ENCODE data around the gene SMIM34. TPM values are rescaled to one million over a fixed set of nuclear protein-coding genes. Genes with fewer than 3 reads are reported as not detected.
"Not testable (repeated sequence)": the region's sequence is repeated elsewhere in the genome, so short reads cannot be mapped to it uniquely, and the experiment has no call there.

SMIM34 gene
- total RNA-seq (2014; rRNA removed; shearing (Covaris generic)), result not detected in 2 replicates
- not detected in 2 replicates for total RNA-seq (2022)
- not detected for Bru-seq, nascent RNA
- not detected for BruChase-seq, experiment 1, labeled RNA remaining after a 6-hour chase
- BruChase-seq, experiment 2, labeled RNA remaining after a 2-hour chase, result not detected
- long read RNA-seq, result 0 reads

DNA sequence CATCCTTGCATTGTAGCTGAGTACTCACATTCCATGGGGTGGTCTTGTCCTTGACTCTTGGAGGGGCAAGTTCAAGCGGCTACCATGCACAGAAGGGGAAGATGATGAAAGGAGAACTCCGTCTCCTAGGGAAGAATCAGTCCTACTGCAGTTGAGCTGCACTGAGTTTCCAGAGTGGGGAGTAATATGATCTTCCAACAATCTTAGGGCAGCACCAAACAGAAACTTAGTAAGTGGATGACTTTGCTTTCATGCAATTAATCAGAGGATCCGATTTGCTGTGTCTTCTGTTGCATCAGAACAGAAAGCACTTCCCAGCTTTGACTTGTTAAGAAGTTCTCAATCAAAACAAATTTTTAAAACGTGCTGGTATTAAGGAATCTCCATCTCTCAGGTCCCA lies at the start of gene SMIM34:
Gene SMIM34, minus strand, starts transcription at position 147 of the 400 bp plus-strand sequence. Its CDS starts 112 bp downstream, at position 35.
- H3K27ac ChIP-seq (ENCODE audit: low read depth, low read length, poor library complexity, severe bottlenecking); BruUV-seq (replicated peaks); CTCF ChIA-PET (ENCODE audit: unreplicated experiment); H3K4me2 ChIP-seq (ENCODE audit: low read length); H3K79me2 ChIP-seq (ENCODE audit: insufficient read depth, low read depth, low read length); H2AFZ ChIP-seq (ENCODE audit: low read length); H4K20me1 ChIP-seq (ENCODE audit: insufficient read depth, low read length); H3K9me3 ChIP-seq (ENCODE audit: low read length); H3K36me3 ChIP-seq (ENCODE audit: insufficient read depth, low read length); H3K9me2 ChIP-seq (ENCODE audit: insufficient read depth, low read length); intact Hi-C loops (cut with micrococcal nuclease; ENCODE audit: unreplicated experiment); H3K4me1 ChIP-seq (ENCODE audit: insufficient read depth, low read length, poor library complexity, severe bottlenecking); POLR2A ChIA-PET; H3K4me3 ChIP-seq (ENCODE audit: low read depth, low read length, poor library complexity, severe bottlenecking); DNase-seq (ENCODE audit: low spot score): not testable (repeated sequence)

- H3K79me2 ChIP-seq (ENCODE audit: insufficient read depth, low read depth, low read length); CTCF ChIA-PET (ENCODE audit: unreplicated experiment); H3K4me2 ChIP-seq (ENCODE audit: low read length); DNase-seq (ENCODE audit: low spot score); H3K9me3 ChIP-seq (ENCODE audit: low read length); H3K36me3 ChIP-seq (ENCODE audit: insufficient read depth, low read length); POLR2A ChIA-PET; H3K4me1 ChIP-seq (ENCODE audit: insufficient read depth, low read length, poor library complexity, severe bottlenecking); H3K9me2 ChIP-seq (ENCODE audit: insufficient read depth, low read length); H3K27ac ChIP-seq (ENCODE audit: low read depth, low read length, poor library complexity, severe bottlenecking); H4K20me1 ChIP-seq (ENCODE audit: insufficient read depth, low read length); BruUV-seq (replicated peaks); H2AFZ ChIP-seq (ENCODE audit: low read length); H3K4me3 ChIP-seq (ENCODE audit: low read depth, low read length, poor library complexity, severe bottlenecking); intact Hi-C loops (cut with micrococcal nuclease; ENCODE audit: unreplicated experiment): not testable (repeated sequence)
Observed at GRCh38 chr21:34467333-34467732, 43.6 kb upstream of the SMIM34 start.

DNA sequence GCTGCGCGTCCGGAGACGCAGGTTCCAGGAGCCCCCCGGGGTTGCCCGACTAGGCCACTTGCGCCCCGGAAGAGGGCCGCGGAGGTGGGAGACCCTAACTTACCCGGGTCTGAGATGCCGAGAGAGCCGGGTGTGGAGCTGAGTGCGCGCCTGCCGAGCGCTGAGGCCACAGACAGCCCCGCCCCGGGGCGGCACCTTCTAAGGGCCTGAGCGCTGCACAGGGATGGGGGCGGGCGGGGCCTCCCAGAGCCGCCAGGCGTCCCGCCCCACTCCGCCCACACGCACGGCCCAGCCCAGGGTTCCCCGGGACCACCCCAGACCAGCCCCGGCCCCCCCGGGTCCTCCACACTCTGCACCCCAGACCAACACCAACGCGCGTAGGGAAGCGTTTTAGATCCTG lies 35.7 kb upstream of the SMIM34 start:
- intact Hi-C loops (cut with micrococcal nuclease; ENCODE audit: unreplicated experiment); H3K4me2 ChIP-seq (ENCODE audit: low read length); H3K4me3 ChIP-seq (ENCODE audit: low read depth, low read length, poor library complexity, severe bottlenecking); H3K9me2 ChIP-seq (ENCODE audit: insufficient read depth, low read length); H2AFZ ChIP-seq (ENCODE audit: low read length); CTCF ChIA-PET (ENCODE audit: unreplicated experiment); H3K36me3 ChIP-seq (ENCODE audit: insufficient read depth, low read length); H3K9me3 ChIP-seq (ENCODE audit: low read length); DNase-seq (ENCODE audit: low spot score); BruUV-seq (replicated peaks); H3K4me1 ChIP-seq (ENCODE audit: insufficient read depth, low read length, poor library complexity, severe bottlenecking); H3K27ac ChIP-seq (ENCODE audit: low read depth, low read length, poor library complexity, severe bottlenecking); H4K20me1 ChIP-seq (ENCODE audit: insufficient read depth, low read length); H3K79me2 ChIP-seq (ENCODE audit: insufficient read depth, low read depth, low read length); POLR2A ChIA-PET: not testable (repeated sequence)

DNA sequence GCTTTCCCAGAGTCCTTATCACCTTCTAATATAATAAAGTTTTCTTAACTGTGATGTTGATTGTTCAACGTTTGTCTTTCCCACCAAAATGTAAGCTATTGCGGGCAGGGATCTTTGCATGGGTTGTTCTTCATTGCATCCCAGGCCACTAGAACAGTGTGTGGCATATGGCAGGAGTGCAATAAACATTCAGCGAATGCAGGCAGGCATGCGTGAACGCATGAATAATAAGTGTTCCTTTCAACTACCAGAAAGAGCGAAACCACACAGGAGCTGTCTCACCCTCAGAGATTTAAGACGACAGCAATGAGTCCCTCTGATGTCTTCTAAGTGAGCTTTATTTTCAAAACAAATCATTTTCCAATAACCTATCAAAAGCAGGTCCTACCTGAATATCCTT lies 34.5 kb upstream of the SMIM34 start:
- H4K20me1 ChIP-seq (ENCODE audit: insufficient read depth, low read length); H3K27ac ChIP-seq (ENCODE audit: low read depth, low read length, poor library complexity, severe bottlenecking); H3K4me1 ChIP-seq (ENCODE audit: insufficient read depth, low read length, poor library complexity, severe bottlenecking); H3K79me2 ChIP-seq (ENCODE audit: insufficient read depth, low read depth, low read length); CTCF ChIA-PET (ENCODE audit: unreplicated experiment); H3K36me3 ChIP-seq (ENCODE audit: insufficient read depth, low read length); H3K9me2 ChIP-seq (ENCODE audit: insufficient read depth, low read length); H2AFZ ChIP-seq (ENCODE audit: low read length); H3K4me2 ChIP-seq (ENCODE audit: low read length); DNase-seq (ENCODE audit: low spot score); POLR2A ChIA-PET; H3K9me3 ChIP-seq (ENCODE audit: low read length); BruUV-seq (replicated peaks); H3K4me3 ChIP-seq (ENCODE audit: low read depth, low read length, poor library complexity, severe bottlenecking); intact Hi-C loops (cut with micrococcal nuclease; ENCODE audit: unreplicated experiment): not testable (repeated sequence)

DNA sequence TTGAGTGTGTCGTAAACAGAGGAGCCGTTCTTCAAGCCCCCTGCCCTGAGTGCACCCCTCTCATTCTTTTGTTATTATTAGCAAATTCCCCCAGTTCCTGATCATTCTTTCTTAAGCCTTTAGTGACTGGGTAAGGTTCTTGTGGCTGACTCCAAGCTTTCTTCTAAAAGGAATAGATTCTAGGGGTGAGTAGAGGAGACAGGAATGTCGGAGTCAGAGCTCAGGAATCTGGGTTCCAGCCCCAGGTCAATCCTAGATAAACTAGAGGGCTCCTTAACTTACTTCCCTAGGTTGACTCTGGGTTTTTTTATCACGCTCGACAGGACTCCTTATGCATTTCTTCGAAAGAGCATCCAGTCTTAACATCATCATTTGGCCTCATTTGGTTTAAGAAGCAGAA lies 32.4 kb upstream of the SMIM34 start:
- DNase-seq (ENCODE audit: low spot score); H3K9me3 ChIP-seq (ENCODE audit: low read length); H3K4me2 ChIP-seq (ENCODE audit: low read length); H4K20me1 ChIP-seq (ENCODE audit: insufficient read depth, low read length); H3K4me3 ChIP-seq (ENCODE audit: low read depth, low read length, poor library complexity, severe bottlenecking); BruUV-seq (replicated peaks); CTCF ChIA-PET (ENCODE audit: unreplicated experiment); H3K36me3 ChIP-seq (ENCODE audit: insufficient read depth, low read length); H3K79me2 ChIP-seq (ENCODE audit: insufficient read depth, low read depth, low read length); intact Hi-C loops (cut with micrococcal nuclease; ENCODE audit: unreplicated experiment); H3K4me1 ChIP-seq (ENCODE audit: insufficient read depth, low read length, poor library complexity, severe bottlenecking); POLR2A ChIA-PET; H3K9me2 ChIP-seq (ENCODE audit: insufficient read depth, low read length); H2AFZ ChIP-seq (ENCODE audit: low read length); H3K27ac ChIP-seq (ENCODE audit: low read depth, low read length, poor library complexity, severe bottlenecking): not testable (repeated sequence)

- H3K4me1 ChIP-seq (ENCODE audit: insufficient read depth, low read length, poor library complexity, severe bottlenecking); H3K4me2 ChIP-seq (ENCODE audit: low read length); CTCF ChIA-PET (ENCODE audit: unreplicated experiment); H2AFZ ChIP-seq (ENCODE audit: low read length); H3K27ac ChIP-seq (ENCODE audit: low read depth, low read length, poor library complexity, severe bottlenecking); H3K4me3 ChIP-seq (ENCODE audit: low read depth, low read length, poor library complexity, severe bottlenecking); intact Hi-C loops (cut with micrococcal nuclease; ENCODE audit: unreplicated experiment); H4K20me1 ChIP-seq (ENCODE audit: insufficient read depth, low read length); BruUV-seq (replicated peaks); H3K79me2 ChIP-seq (ENCODE audit: insufficient read depth, low read depth, low read length); POLR2A ChIA-PET; H3K9me3 ChIP-seq (ENCODE audit: low read length); DNase-seq (ENCODE audit: low spot score); H3K36me3 ChIP-seq (ENCODE audit: insufficient read depth, low read length); H3K9me2 ChIP-seq (ENCODE audit: insufficient read depth, low read length): not testable (repeated sequence)
Observed at GRCh38 chr21:34455628-34456027, 31.9 kb upstream of the SMIM34 start.

DNA sequence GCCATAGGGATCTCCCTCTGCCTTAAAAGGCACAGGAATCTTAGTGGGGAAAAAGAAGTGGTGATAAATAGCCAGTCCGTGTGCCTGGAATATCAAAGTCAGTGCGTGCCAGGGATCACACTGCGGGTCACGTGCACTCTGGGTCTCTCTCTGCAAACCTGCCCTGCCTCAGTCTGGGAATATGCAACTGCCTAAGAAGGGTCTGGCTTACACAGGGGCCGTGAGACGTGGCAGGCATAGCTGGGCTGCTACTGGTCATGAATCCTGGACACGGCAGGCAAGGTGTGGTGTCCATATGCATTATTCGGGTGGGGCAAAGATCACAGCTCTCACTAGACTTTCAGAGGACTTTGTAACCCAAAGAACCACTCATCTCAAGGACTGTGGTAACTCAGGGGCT lies 23.3 kb upstream of the SMIM34 start:
- CTCF ChIA-PET (ENCODE audit: unreplicated experiment); BruUV-seq (replicated peaks); H3K9me2 ChIP-seq (ENCODE audit: insufficient read depth, low read length); H3K4me3 ChIP-seq (ENCODE audit: low read depth, low read length, poor library complexity, severe bottlenecking); H3K4me1 ChIP-seq (ENCODE audit: insufficient read depth, low read length, poor library complexity, severe bottlenecking); H2AFZ ChIP-seq (ENCODE audit: low read length); H3K36me3 ChIP-seq (ENCODE audit: insufficient read depth, low read length); POLR2A ChIA-PET; H3K79me2 ChIP-seq (ENCODE audit: insufficient read depth, low read depth, low read length); H3K27ac ChIP-seq (ENCODE audit: low read depth, low read length, poor library complexity, severe bottlenecking); H4K20me1 ChIP-seq (ENCODE audit: insufficient read depth, low read length); intact Hi-C loops (cut with micrococcal nuclease; ENCODE audit: unreplicated experiment); H3K9me3 ChIP-seq (ENCODE audit: low read length); H3K4me2 ChIP-seq (ENCODE audit: low read length); DNase-seq (ENCODE audit: low spot score): not testable (repeated sequence)
